Calu3 (cell line): ENCODE results near the gene GALNT17. TPM values are rescaled to one million over a fixed set of nuclear protein-coding genes. Genes with fewer than 3 reads are reported as not detected.
"Not testable (repeated sequence)": the region's sequence is repeated elsewhere in the genome, so short reads cannot be mapped to it uniquely, and the experiment has no call there.

Source experiments
- BruUV-seq: library from RNA; stranded (reverse); fragments of 400-500 nt; replicated peaks from 2 replicates; lab custom pipeline; 2021; lab: Mats Ljungman, UMichigan
- CTCF ChIA-PET: fragments of 300-600 bp; sonication (Branson Sonifier 250); formaldehyde crosslinking; loops from one replicate; lab custom pipeline; 2022; ENCODE audit warnings: antibody characterized with exemption; lab: Charles Lee
- DNase-seq: peaks from one replicate; pipeline ENCODE4 v3.0.0; 2022
- H3K27ac Mint-ChIP-seq: one replicate; pipeline ENCODE4 v1.8.0; 2022; ENCODE audit warnings: mixed read lengths; ENCODE audit not compliant: unreplicated experiment
- H3K27me3 Mint-ChIP-seq: one replicate; pipeline ENCODE4 v1.8.0; 2022; ENCODE audit warnings: mixed read lengths; ENCODE audit not compliant: unreplicated experiment
- H3K36me3 Mint-ChIP-seq: one replicate; pipeline ENCODE4 v1.8.0; 2022; ENCODE audit warnings: mild to moderate bottlenecking, moderate library complexity, mixed read lengths; ENCODE audit not compliant: insufficient read depth, unreplicated experiment
- H3K4me1 Mint-ChIP-seq: one replicate; pipeline ENCODE4 v1.8.0; 2022; ENCODE audit warnings: mild to moderate bottlenecking, low read depth, mixed read lengths; ENCODE audit not compliant: unreplicated experiment
- H3K4me3 Mint-ChIP-seq: one replicate; pipeline ENCODE4 v1.8.0; 2022; ENCODE audit warnings: mild to moderate bottlenecking, low read depth, moderate library complexity, mixed read lengths; ENCODE audit not compliant: unreplicated experiment
- H3K9me3 Mint-ChIP-seq: one replicate; pipeline ENCODE4 v1.8.0; 2022; ENCODE audit warnings: low read depth, mixed read lengths; ENCODE audit not compliant: unreplicated experiment
- CTCF ChIP-seq: fragments of 200-600 bp; IDR thresholded peaks from one replicate; pipeline ENCODE4 v1.8.0; 2022; ENCODE audit warnings: antibody characterized with exemption; ENCODE audit not compliant: unreplicated experiment
- intact Hi-C: fragments of 100-400 bp; cut with micrococcal nuclease; formaldehyde crosslinking; loops from one replicate; pipeline ENCODE4 v1.10.0; 2022; ENCODE audit not compliant: unreplicated experiment
- total RNA-seq: library from RNA; stranded (reverse); gene quantifications from 2 replicates; pipeline ENCODE4 v1.2.3, GENCODE V29; 2022

The GALNT17 gene
- total RNA-seq, 1 experiment from 2014 or later, result not detected

DNA sequence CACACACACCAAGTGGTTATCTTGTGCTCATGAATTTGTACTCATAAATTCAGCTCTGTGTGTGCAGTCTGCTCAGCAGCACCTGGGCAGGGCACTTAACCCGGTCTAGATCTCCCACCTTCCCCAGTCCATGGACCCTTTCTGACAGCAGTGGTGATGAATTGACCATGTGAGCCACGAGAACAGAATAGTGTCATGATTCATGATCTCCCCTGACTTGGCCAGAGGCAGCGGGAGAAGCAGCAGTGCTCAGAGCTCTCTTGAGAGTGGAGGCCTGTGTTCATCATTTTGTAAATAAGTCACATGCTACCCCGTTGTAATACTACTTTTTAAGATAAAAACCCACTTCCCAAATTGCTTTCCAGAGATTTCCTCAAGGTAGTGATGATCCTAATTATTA, 74.2 kb downstream of the GALNT17 start:
- H3K36me3 Mint-ChIP-seq, result no peaks in the 10 kb centered on the region
- H3K4me1 Mint-ChIP-seq, result no peaks in the 10 kb centered on the region
- H3K4me3 Mint-ChIP-seq, result no peak overlapping the region
- peaks cover 4% of the 10 kb centered on the region for H3K9me3 Mint-ChIP-seq
- CTCF ChIA-PET, result interaction anchor here (0.5 kb wide), 1 partner anchor 181 kb away, joined by 9 read pairs; no protein-coding TSS in a partner anchor
- DNase-seq, result no peak
- no peak overlapping the region for H3K27ac Mint-ChIP-seq
- no peak for TF ChIP-seq CTCF
- H3K27me3 Mint-ChIP-seq, result no peaks in the 10 kb centered on the region
- intact Hi-C loops, result no loop called here
- BruUV-seq, result no TSS peak

DNA sequence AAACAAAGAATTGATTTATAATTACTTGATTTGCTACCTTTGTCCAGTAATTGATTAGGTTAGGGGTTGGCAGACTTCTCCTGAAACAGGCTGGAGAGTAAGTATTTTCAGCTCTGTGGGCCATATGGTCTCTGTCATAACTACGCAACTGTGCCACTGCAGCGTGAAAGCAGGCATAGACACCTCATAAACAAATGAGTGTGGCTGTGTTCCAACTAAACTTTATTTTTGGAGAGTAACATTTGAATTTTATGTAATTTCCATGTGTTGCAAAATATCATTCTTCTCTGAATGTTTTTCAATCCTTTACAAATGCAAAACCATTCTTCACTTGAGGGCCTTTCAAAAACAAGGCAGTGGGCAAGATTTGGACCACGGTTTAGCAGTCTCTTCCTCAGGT, 76.9 kb downstream of the GALNT17 start:
- BruUV-seq, result no TSS peak
- no peaks in the 10 kb centered on the region for H3K4me1 Mint-ChIP-seq
- intact Hi-C loops, result no loop called here
- CTCF ChIA-PET, result no interaction called here
- peaks cover 8% of the 10 kb centered on the region for H3K9me3 Mint-ChIP-seq
- no peaks in the 10 kb centered on the region for H3K36me3 Mint-ChIP-seq
- H3K4me3 Mint-ChIP-seq, result no peak overlapping the region
- no peak overlapping the region for H3K27ac Mint-ChIP-seq
- TF ChIP-seq CTCF, result no peak
- DNase-seq, result no peak
- no peaks in the 10 kb centered on the region for H3K27me3 Mint-ChIP-seq

- intact Hi-C loops, H3K27ac Mint-ChIP-seq, H3K27me3 Mint-ChIP-seq: not testable (repeated sequence)
These were observed 77.5 kb downstream of the GALNT17 start for GRCh38 chr7:71209484-71209883.

GRCh38 chr7:71210220-71210619, 78.3 kb downstream of the GALNT17 start:
- CTCF ChIA-PET, result no interaction called here
- no TSS peak for BruUV-seq
- Mint-ChIP-seq H3K4me3 (no peak overlapping the region), H3K4me1 (no peaks in the 10 kb centered on the region), H3K27me3 (no peaks in the 10 kb centered on the region), H3K9me3 (peaks cover 8% of the 10 kb centered on the region), H3K27ac (no peak overlapping the region), H3K36me3 (no peaks in the 10 kb centered on the region)
- intact Hi-C loops, result no loop called here
- DNase-seq, result no peak
- TF ChIP-seq CTCF, result no peak

More at GRCh38 chr7:71209484-71209883, 77.5 kb downstream of the GALNT17 start:
- H3K36me3 Mint-ChIP-seq, CTCF ChIA-PET, H3K9me3 Mint-ChIP-seq, H3K4me1 Mint-ChIP-seq, H3K4me3 Mint-ChIP-seq, BruUV-seq, DNase-seq: not testable (repeated sequence)

DNA sequence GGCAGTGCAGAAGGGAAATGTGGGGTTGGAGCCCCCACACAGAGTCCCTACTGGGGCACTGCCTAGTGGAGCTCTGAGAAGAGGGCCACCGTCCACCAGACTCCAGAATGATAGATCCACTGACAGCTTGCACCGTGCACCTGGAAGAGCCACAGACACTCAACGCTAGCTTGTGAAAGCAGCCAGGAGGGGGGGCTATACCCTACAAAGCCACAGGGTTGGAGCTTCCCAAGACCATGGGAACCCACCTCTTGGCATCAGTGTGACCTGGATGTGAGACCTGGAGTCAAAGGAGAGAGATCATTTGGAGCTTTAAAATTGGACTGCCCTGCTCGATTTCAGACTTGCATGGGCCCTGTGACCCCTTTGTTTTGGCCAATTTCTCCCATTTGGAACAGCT, 80.5 kb downstream of the GALNT17 start:
- H3K27me3 Mint-ChIP-seq, CTCF ChIA-PET, H3K4me3 Mint-ChIP-seq, intact Hi-C loops, DNase-seq, H3K36me3 Mint-ChIP-seq, BruUV-seq, H3K27ac Mint-ChIP-seq, H3K4me1 Mint-ChIP-seq, H3K9me3 Mint-ChIP-seq: not testable (repeated sequence)
